Osteoblast (primary cell): ENCODE data around the gene POLR3GL. TPM values are rescaled to one million over a fixed set of nuclear protein-coding genes. Genes with fewer than 3 reads are reported as not detected.

Source experiments
- DNase-seq: peaks from one replicate; pipeline ENCODE4 v3.0.0; 2011; ENCODE audit warnings: low spot score, mixed read lengths; ENCODE audit not compliant: insufficient read length; ENCODE audit errors: missing footprints
- H2AFZ ChIP-seq: 2 replicates; pipeline ENCODE4 v1.6.0; 2011; ENCODE audit warnings: mild to moderate bottlenecking, low read length
- H3K27ac ChIP-seq: 2 replicates; pipeline ENCODE4 v1.5.1; 2011; ENCODE audit warnings: mild to moderate bottlenecking, low read depth, low read length, moderate library complexity
- H3K27me3 ChIP-seq: 2 replicates; pipeline ENCODE4 v1.6.0; 2012; ENCODE audit warnings: mild to moderate bottlenecking, control low read depth, inconsistent platforms, low read length, moderate library complexity; ENCODE audit not compliant: insufficient read depth
- H3K36me3 ChIP-seq: 2 replicates; pipeline ENCODE4 v1.5.1; 2011; ENCODE audit warnings: mild to moderate bottlenecking, low read length, control low read depth, moderate library complexity; ENCODE audit not compliant: insufficient read depth
- H3K4me1 ChIP-seq: 2 replicates; pipeline ENCODE4 v1.5.1; 2011; ENCODE audit warnings: mild to moderate bottlenecking, low read length, control low read depth, moderate library complexity; ENCODE audit not compliant: insufficient read depth
- H3K4me2 ChIP-seq: 2 replicates; pipeline ENCODE4 v1.6.0; 2011; ENCODE audit warnings: mild to moderate bottlenecking, low read length; ENCODE audit not compliant: insufficient read depth
- H3K4me3 ChIP-seq: fragments of 200-600 bp; sonication (generic); 3 replicates; pipeline ENCODE4 v1.5.1; 2012; ENCODE audit warnings: mild to moderate bottlenecking, low read length, inconsistent platforms; ENCODE audit not compliant: insufficient read depth
- H3K79me2 ChIP-seq: 2 replicates; pipeline ENCODE4 v1.6.0; 2012; ENCODE audit warnings: mild to moderate bottlenecking, low read length, control low read depth, inconsistent platforms; ENCODE audit not compliant: insufficient read depth
- H3K9me3 ChIP-seq: 2 replicates; pipeline ENCODE4 v1.5.1; 2011; ENCODE audit warnings: low read depth, low read length, control low read depth
- H4K20me1 ChIP-seq: 2 replicates; pipeline ENCODE4 v1.6.0; 2012; ENCODE audit warnings: mild to moderate bottlenecking, low read length, control low read depth; ENCODE audit not compliant: insufficient read depth
- CTCF ChIP-seq: IDR thresholded peaks from 2 replicates; pipeline ENCODE4 v1.5.1; 2011; ENCODE audit warnings: mild to moderate bottlenecking, low read depth, low read length, moderate library complexity; ENCODE audit errors: extremely low read depth
- total RNA-seq: library from RNA; depleted of rRNA; stranded (reverse); fragments of >200 nt; gene quantifications from 2 replicates; pipeline ENCODE4 v1.2.3, GENCODE V29; 2012

Gene POLR3GL
- total RNA-seq, 1 donor = 9.4 TPM

DNA sequence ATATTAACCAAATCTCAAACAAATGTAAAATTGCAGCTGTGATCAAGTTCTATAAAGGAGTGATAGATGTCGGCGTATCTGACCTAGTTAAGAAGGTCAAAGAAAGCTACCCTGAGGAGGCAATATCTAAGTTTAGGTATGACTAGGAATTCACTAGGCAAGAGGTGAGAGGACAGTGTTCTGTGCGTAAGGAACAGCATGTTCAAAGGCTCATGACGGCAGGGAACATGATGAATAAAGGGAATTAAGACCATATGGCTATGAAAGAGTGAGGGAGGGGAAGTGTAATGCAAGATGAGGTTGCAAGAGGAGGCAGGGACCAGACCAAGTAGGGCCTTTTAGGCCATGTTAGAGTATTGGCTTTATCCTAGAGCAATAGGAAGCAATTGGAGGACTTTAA, 15.3 kb upstream of the POLR3GL start:
- no peak overlapping the region for H2AFZ ChIP-seq
- no peak for DNase-seq
- H4K20me1 ChIP-seq = peaks cover 9% of the 10 kb centered on the region
- H3K4me1 ChIP-seq = no peaks in the 10 kb centered on the region
- H3K9me3 ChIP-seq = no peaks in the 10 kb centered on the region
- no peak overlapping the region for H3K27ac ChIP-seq
- peaks cover 79% of the 10 kb centered on the region for H3K79me2 ChIP-seq
- H3K27me3 ChIP-seq = no peaks in the 10 kb centered on the region
- H3K36me3 ChIP-seq = peaks cover 17% of the 10 kb centered on the region
- no peak overlapping the region for H3K4me2 ChIP-seq
- TF ChIP-seq CTCF = no peak
- no peak overlapping the region for H3K4me3 ChIP-seq

DNA sequence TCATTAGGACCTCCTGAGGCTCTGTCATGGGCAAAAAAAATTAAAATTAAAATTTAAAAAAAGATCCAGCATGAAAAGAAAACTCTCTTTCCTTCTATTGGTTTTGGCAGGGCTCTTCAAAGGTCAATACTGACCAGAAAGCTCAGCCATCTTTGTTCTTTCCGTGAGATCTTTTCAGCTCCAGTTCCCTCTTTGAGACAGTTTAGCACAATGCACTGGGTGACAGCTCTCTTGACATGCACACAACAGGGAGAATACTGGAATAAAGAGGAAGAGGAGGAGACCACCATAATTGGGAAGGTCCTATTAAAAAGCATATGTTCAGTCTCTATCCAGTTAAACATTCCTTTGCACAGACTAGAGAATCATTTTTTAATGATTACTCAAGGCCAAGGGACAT, 13.0 kb upstream of the POLR3GL start:
- peaks cover 15% of the 10 kb centered on the region for H4K20me1 ChIP-seq
- no peak overlapping the region for H3K4me2 ChIP-seq
- H2AFZ ChIP-seq = no peak overlapping the region
- peaks cover 94% of the 10 kb centered on the region for H3K79me2 ChIP-seq
- no peak for DNase-seq
- peaks cover 18% of the 10 kb centered on the region for H3K4me1 ChIP-seq
- H3K27ac ChIP-seq = no peak overlapping the region
- H3K9me3 ChIP-seq = no peaks in the 10 kb centered on the region
- no peak overlapping the region for H3K4me3 ChIP-seq
- peaks cover 16% of the 10 kb centered on the region for H3K36me3 ChIP-seq
- no peaks in the 10 kb centered on the region for H3K27me3 ChIP-seq
- TF ChIP-seq CTCF = no peak

GRCh38 chr1:145952903-145953302, 11.6 kb upstream of the POLR3GL start:
- Histone ChIP-seq H3K36me3 (peaks cover 4% of the 10 kb centered on the region), H4K20me1 (peaks cover 15% of the 10 kb centered on the region)
- TF ChIP-seq CTCF = no peak

GRCh38 chr1:145953861-145954260, 10.6 kb upstream of the POLR3GL start:
- no peak for DNase-seq
- Histone ChIP-seq H3K9me3 (no peaks in the 10 kb centered on the region), H3K4me1 (peaks cover 33% of the 10 kb centered on the region), H3K27ac (no peak overlapping the region), H3K36me3 (no peaks in the 10 kb centered on the region), H3K4me2 (no peak overlapping the region), H3K27me3 (no peaks in the 10 kb centered on the region), H3K79me2 (peaks cover 80% of the 10 kb centered on the region), H3K4me3 (no peak overlapping the region), H2AFZ (no peak overlapping the region), H4K20me1 (peaks cover 15% of the 10 kb centered on the region)
- no peak for TF ChIP-seq CTCF

More at GRCh38 chr1:145952903-145953302, 11.6 kb upstream of the POLR3GL start:
- Histone ChIP-seq H3K4me1 (peaks cover 24% of the 10 kb centered on the region), H3K4me2 (no peak overlapping the region), H3K79me2 (peaks cover 89% of the 10 kb centered on the region), H3K4me3 (no peak overlapping the region), H3K27ac (no peak overlapping the region), H3K9me3 (no peaks in the 10 kb centered on the region), H2AFZ (no peak overlapping the region), H3K27me3 (no peaks in the 10 kb centered on the region)
- DNase-seq = no peak
